ENCODE measurements around the gene PRKG1.

Gene PRKG1

DNA sequence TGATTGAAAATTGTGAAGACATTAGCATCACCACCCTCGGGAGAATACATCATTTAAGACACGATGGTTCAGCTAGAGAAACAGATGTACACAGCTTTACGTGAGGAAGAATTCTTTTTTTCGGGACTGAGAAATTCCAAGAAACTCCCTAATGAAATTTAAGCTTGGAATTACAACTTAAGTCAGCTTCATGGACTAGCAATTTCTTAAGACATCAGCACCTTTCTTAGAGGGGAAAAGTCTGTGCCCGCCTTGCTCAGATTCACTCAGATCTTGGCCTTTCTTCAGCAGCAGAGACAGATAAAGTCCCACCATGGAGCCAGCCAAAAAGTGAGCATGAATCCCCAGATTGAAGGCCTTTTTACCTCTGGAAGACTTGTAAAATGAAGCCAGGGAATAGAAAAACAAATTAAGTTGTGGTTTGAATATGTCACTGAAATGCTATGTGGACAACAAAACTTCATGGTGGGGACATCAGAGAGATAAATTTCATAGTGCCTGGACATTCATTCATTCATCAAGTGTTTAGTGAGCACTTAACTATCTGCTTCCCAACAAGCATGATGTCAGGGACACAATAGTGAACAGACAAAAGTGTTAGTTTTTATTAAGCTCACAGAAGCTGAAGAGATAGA, 32.1 kb downstream of the PRKG1 start:
- DNase-seq = no peak
- in situ Hi-C loops (cut with MboI; ENCODE audit: low pct_unique_long_range_greater_than_20kb, low sequenced_read_pairs) = no loop called here

GRCh38 chr10:51108406-51108805, 34.1 kb downstream of the PRKG1 start:
- in situ Hi-C loops (cut with MboI; ENCODE audit: low pct_unique_long_range_greater_than_20kb, low sequenced_read_pairs) = no loop called here

DNA sequence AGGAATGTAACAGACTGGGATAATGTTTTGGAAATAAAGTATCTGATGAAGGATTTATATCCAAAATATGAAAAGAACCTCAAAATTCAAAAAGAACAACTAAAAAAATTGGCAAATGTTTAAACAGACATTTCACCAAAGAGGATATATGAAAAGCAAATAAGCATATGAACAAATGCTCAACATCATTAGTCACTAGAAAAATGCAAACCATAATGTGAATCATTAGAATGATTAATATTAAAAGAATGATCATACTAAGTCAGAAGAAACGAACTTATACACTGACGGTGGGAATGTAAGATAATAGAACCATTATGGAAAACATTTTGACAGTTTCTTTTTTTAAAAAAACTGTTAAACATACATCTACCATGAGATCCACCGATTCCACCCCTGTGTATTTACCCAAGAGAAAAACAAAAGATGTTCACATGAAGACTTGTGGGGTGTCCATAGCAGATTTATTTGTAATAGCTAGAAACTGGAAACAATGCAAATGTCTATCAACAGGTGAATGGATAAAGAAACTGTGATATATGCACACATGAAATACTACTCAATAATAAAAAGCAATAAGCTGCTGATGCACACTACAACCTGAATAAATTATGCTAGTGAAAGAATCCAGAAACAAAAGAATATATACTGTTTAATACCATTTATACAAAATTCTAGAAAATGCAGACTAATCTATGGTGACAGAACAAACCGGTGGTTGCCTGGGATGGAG, 35.7 kb downstream of the PRKG1 start:
- in situ Hi-C loops (cut with MboI; ENCODE audit: low pct_unique_long_range_greater_than_20kb, low sequenced_read_pairs) = no loop called here
- DNase-seq = no peak

More at GRCh38 chr10:51108406-51108805, 34.1 kb downstream of the PRKG1 start:
- no peak for DNase-seq

- in situ Hi-C loops (cut with MboI; ENCODE audit: low pct_unique_long_range_greater_than_20kb, low sequenced_read_pairs) = no loop called here
- DNase-seq = no peak
Measured at GRCh38 chr10:51112013-51112412, 37.7 kb downstream of the PRKG1 start.

GRCh38 chr10:51113007-51113406, 38.7 kb downstream of the PRKG1 start:
- in situ Hi-C loops (cut with MboI; ENCODE audit: low pct_unique_long_range_greater_than_20kb, low sequenced_read_pairs) = no loop called here
- no peak for DNase-seq

DNA sequence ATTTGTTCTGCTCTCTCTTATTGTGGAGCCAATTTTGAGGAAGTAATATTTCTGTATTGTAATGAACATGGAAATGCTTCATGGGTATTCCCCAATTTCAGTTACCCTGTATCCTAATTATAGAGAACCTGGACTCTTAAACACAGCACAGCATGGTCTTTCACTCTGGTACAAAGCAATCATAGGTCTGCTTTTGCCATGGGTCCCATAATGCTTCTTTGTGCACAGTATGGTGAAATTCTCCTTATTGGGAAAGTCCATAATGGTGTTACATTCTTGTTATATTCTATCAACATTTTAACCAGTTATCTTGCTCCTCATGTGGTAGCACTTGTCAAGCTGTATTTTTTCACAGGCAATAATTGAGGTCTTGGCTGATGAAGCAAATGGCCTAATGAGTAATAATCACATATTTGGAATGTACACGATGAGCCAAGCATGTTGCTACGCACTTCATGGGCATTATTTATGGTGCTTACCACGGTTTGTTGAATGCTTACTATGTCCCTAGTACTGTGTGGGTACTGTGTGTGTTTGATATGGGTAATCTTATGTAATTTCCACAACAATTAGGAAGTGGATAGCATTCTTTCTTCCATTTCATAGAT, 42.9 kb downstream of the PRKG1 start:
- no peak for DNase-seq
- in situ Hi-C loops (cut with MboI; ENCODE audit: low pct_unique_long_range_greater_than_20kb, low sequenced_read_pairs) = no loop called here

DNA sequence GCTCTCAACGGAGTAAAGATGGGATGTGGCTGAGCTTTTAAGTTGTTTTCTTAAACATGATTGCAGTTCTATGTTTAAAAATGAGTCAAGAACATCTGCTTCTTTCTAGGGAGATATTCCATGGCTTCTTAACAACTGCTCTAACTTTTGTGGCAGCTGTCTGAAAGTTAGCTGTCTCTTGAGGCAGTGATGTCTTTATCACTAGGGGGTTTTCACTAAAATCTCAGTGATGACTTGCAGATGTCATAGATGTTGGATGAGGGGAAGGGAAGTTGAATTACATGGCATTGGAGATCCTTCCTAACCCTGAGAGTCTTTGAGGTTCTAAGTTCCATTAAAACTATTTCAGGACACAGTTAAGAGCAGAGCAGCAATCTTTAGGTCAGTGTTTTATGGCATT, 43.5 kb downstream of the PRKG1 start:
- no peak for DNase-seq

DNA sequence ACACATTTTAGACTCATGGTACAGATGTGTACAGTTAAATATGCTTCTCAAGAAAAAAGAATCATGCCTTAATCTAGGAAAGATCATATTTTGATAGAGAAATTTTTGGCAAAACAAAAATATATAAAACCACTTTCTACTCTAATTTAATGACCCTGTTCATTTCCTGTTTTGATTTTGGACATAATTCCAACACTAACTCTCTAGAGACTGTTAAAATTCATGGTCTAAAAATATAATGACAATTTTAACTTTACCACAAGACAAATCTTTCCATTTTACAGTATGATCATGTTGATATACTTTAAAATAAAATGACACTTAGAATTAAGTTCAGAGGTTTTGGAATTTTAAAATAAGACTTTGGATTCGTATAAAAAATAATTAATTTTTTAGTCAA, 45.2 kb downstream of the PRKG1 start:
- DNase-seq = no peak
- in situ Hi-C loops (cut with MboI; ENCODE audit: low pct_unique_long_range_greater_than_20kb, low sequenced_read_pairs) = no loop called here

More for the DNA sequence above, 43.5 kb downstream of the PRKG1 start:
- in situ Hi-C loops (cut with MboI; ENCODE audit: low pct_unique_long_range_greater_than_20kb, low sequenced_read_pairs) = no loop called here

- DNase-seq = no peak
- in situ Hi-C loops (cut with MboI; ENCODE audit: low pct_unique_long_range_greater_than_20kb, low sequenced_read_pairs) = no loop called here
Measured at GRCh38 chr10:51121861-51122260, 47.6 kb downstream of the PRKG1 start.

DNA sequence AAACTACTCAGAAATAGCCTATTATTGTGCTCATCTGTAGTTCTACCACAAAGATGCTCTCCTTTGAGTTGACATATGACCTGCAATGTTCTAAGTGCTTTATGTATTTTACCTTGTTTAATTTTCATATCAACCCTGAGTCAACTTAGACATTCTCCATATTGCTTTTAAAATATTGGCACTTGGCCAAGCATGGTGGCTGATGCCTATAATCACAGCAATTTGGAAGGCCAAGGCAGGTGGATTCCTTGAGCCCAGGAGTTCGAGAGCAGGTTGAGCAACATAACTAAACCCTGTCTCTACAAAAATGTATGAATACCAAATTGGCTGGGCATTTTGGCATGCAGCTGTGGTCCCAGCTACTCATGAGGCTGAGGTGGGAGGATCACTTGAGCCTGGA, 50.6 kb downstream of the PRKG1 start:
- in situ Hi-C loops (cut with MboI; ENCODE audit: low pct_unique_long_range_greater_than_20kb, low sequenced_read_pairs) = no loop called here
- peak; percentile 3 for DNase-seq

DNA sequence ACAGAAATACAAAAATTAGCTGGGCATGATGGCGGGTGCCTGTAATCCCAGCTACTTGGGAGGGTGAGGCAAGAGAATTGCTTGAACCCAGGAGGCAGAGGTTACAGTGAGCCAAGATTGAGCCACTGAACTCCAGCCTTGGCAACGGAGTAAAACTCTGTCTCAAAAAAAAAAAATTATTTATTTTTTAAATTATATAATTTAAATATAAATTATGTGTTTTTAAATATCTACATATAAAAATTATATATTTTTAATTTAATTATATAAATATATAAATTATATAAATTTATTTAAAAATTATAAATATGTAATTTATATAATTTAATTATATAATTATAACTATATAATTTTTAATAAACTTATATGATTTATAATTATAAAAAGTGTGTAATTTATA, 51.2 kb downstream of the PRKG1 start:
- in situ Hi-C loops (cut with MboI; ENCODE audit: low pct_unique_long_range_greater_than_20kb, low sequenced_read_pairs) = no loop called here

GRCh38 chr10:51129946-51130544, 55.8 kb downstream of the PRKG1 start:
- in situ Hi-C loops (cut with MboI; ENCODE audit: low pct_unique_long_range_greater_than_20kb, low sequenced_read_pairs) = no loop called here
- no peak for DNase-seq

More for the DNA sequence above, 51.2 kb downstream of the PRKG1 start:
- DNase-seq = no peak

DNA sequence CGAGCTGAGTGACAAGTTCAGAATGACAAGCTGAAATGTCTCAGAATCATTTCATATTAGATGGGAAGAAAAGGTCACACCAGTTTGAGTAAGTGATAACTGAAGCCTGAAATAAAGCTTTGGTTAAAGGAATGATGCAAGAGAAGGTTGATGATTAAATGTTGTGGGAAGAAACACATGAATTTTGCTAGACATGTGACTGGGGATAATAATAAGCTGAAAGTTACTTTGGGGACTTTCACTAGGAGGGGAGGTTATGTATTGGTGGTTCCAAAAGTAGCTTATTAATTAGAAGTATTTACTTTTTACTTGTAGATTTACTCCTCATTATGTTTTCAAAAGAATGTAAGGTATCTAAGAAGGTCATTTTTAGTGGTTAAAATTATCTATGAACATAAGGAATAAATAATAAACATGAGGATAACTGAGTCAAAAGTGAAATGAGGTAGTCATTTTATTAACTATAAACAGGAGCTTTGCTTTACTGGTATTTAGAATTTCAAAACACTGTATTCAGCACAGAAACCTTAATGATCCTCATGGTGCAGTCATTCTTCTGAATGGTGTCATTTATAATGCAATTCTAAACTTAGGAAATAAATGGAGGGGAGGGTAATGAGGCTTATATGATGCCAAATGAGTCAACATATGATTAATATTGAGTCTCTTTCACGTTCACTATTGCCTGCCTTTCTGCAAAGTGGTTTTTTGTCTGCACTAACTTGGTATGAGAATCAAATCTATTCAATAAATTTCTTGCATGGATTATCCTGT, 63.7 kb downstream of the PRKG1 start:
- in situ Hi-C loops (cut with MboI; ENCODE audit: low pct_unique_long_range_greater_than_20kb, low sequenced_read_pairs) = no loop called here
- no peak for DNase-seq

DNA sequence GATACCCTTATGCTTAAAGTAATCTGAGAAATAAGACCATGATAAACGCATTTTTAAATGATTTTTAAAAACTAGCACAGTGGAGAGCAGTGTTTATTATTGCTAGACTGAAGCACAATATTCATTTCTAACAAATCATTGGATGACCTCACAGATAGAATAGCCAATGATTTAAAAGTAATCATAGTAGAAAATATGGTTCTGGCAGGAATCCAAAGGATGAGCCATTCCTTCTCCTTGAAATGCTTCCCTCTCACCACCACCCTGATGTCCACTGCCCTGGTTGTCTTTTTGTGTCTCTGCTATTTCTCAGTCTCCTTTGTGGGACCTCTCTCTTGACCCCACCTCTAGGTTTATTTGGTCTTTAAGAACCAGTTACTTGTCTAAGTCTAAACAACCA, 64.9 kb downstream of the PRKG1 start:
- in situ Hi-C loops (cut with MboI; ENCODE audit: low pct_unique_long_range_greater_than_20kb, low sequenced_read_pairs) = no loop called here
- no peak for DNase-seq

- in situ Hi-C loops (cut with MboI; ENCODE audit: low pct_unique_long_range_greater_than_20kb, low sequenced_read_pairs) = no loop called here
- DNase-seq = no peak
Measured at GRCh38 chr10:51141010-51141409, 66.7 kb downstream of the PRKG1 start.

DNA sequence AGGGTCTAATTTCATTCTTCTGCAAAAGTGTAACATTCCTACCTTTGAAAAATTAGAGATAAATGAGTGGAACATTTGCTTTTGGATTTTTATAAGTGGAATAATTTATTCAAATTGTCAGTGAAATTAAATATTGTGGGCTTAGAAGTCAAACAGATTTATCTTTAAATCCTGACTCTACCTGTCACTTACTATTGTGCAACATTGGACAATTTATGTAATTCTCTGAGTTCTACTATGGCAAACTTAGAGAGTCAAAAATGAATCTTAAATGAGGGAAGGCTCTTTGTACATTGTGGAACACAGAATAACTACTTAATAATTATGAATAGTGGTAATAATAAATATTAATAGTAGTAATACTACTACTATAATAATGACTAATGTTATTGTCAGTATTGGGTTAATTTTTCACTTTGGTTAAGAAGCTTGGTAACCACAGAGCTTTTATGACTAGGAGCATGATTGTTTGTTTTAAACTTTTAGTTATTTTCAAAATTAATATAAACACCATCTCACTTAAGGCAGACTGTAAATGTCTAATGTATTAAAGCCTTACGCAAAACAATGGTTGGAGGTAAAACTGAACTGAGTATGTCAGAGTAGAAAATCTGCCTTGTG, 70.0 kb downstream of the PRKG1 start:
- in situ Hi-C loops (cut with MboI; ENCODE audit: low pct_unique_long_range_greater_than_20kb, low sequenced_read_pairs) = no loop called here
- DNase-seq = no peak

DNA sequence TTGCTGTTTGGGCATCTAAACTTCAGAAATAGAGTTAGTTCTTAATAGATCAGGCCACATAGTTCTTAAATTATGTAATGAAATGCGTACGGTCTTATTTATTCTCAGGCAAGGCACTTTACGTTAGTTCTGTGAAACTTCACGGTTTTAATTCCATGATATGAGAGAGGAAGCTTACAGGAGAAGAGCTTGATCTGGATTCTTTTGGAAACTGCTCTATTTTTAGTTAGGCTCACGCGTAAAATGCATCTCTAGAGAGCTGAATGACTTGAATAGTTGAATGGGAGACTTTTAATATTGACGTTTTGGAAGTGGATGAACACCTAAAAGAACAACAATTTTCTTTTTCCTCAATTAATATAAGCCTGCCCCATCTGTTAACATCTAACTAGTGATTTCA, 71.1 kb downstream of the PRKG1 start:
- in situ Hi-C loops (cut with MboI; ENCODE audit: low pct_unique_long_range_greater_than_20kb, low sequenced_read_pairs) = no loop called here
- no peak for DNase-seq

DNA sequence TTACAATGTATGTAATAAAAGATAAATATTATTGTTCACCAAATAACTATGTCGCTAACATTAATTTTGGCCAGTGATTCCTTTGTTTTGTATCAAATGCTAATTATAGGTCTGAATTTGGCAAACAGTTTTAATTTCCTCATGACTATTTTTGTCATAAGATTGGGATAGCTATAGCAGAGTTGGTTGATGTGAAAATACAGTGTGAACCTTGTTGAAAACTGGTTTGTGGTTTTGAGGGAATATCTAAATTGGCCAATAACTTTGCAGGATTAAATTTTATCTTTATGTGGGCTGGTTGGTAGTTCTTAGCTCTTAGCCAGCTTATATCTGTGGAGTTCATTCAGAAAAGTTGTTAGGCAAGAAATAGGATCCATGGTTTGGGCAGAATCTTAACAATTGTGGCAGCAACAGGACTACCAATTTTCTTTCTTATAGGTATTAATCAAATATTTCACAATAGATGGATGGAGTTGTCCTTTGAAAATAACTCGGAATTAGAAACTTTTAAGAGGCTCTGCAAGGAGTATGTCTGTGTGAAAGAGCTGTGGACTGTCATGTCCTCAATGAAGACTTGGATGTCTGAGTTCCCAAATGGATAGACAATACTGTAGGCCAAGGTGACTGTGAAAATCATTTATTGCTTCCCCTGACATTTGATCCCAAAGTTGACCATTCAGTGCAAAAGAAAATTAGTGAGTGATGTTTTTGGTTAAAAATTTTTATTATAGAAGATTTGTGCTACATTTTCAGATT, 73.5 kb downstream of the PRKG1 start:
- in situ Hi-C loops (cut with MboI; ENCODE audit: low pct_unique_long_range_greater_than_20kb, low sequenced_read_pairs) = no loop called here

More for the DNA sequence above, 73.5 kb downstream of the PRKG1 start:
- DNase-seq = no peak

Data from KBM-7 (cell line).